ENCODE results near the gene HK1.
"Not testable (repeated sequence)": the region's sequence is repeated elsewhere in the genome, so short reads cannot be mapped to it uniquely, and the experiment has no call there.

Gene HK1

GRCh38 chr10:69327463-69328379, 49.4 kb downstream of the HK1 start:
- no peak for DNase-seq (ENCODE audit: low read depth, low spot score)

GRCh38 chr10:69328380-69328735, 50.1 kb downstream of the HK1 start:
- no peak for DNase-seq (ENCODE audit: low read depth, low spot score)

GRCh38 chr10:69328888-69329287, 50.6 kb downstream of the HK1 start:
- not testable (repeated sequence) for DNase-seq (ENCODE audit: low read depth, low spot score)

- DNase-seq (ENCODE audit: low read depth, low spot score) = no peak
Measured at GRCh38 chr10:69329721-69330178, 51.5 kb downstream of the HK1 start.

- DNase-seq (ENCODE audit: low read depth, low spot score) = no peak
Measured at GRCh38 chr10:69331161-69331560, 52.9 kb downstream of the HK1 start.

- no peak for DNase-seq (ENCODE audit: low read depth, low spot score)
Measured at GRCh38 chr10:69332278-69333010, 54.1 kb downstream of the HK1 start.

- no peak for DNase-seq (ENCODE audit: low read depth, low spot score)
Measured at GRCh38 chr10:69333205-69333604, 54.9 kb downstream of the HK1 start.

- DNase-seq (ENCODE audit: low read depth, low spot score) = not testable (repeated sequence)
Measured at GRCh38 chr10:69333865-69334301, 55.6 kb downstream of the HK1 start.

- DNase-seq (ENCODE audit: low read depth, low spot score) = no peak
Measured at GRCh38 chr10:69334302-69335062, 56.2 kb downstream of the HK1 start.

- DNase-seq (ENCODE audit: low read depth, low spot score) = peak; percentile 50
Measured at GRCh38 chr10:69335063-69335587, 56.8 kb downstream of the HK1 start.

GRCh38 chr10:69335613-69336012, 57.3 kb downstream of the HK1 start:
- DNase-seq (ENCODE audit: low read depth, low spot score) = no peak

- no peak for DNase-seq (ENCODE audit: low read depth, low spot score)
Measured at GRCh38 chr10:69336952-69337295, 58.6 kb downstream of the HK1 start.

- DNase-seq (ENCODE audit: low read depth, low spot score) = peak; percentile 79
Measured at GRCh38 chr10:69337296-69338132, 59.2 kb downstream of the HK1 start.

- no peak for DNase-seq (ENCODE audit: low read depth, low spot score)
Measured at GRCh38 chr10:69338133-69338456, 59.8 kb downstream of the HK1 start.

GRCh38 chr10:69338547-69339450, 60.5 kb downstream of the HK1 start:
- DNase-seq (ENCODE audit: low read depth, low spot score) = no peak

GRCh38 chr10:69340695-69341094, 62.4 kb downstream of the HK1 start:
- DNase-seq (ENCODE audit: low read depth, low spot score) = no peak

- DNase-seq (ENCODE audit: low read depth, low spot score) = no peak
Measured at GRCh38 chr10:69343905-69344304, 65.6 kb downstream of the HK1 start.

GRCh38 chr10:69344591-69345252, 66.4 kb downstream of the HK1 start:
- no peak for DNase-seq (ENCODE audit: low read depth, low spot score)

- no peak for DNase-seq (ENCODE audit: low read depth, low spot score)
Measured at GRCh38 chr10:69345402-69345801, 67.1 kb downstream of the HK1 start.
